ENCODE measurements around the gene METTL24. TPM values are rescaled to one million over a fixed set of nuclear protein-coding genes. Genes with fewer than 3 reads are reported as not detected.

The METTL24 gene
- total and polyA plus RNA-seq, 4 donors: 2.8 to 11.5 (median 4.9) TPM

- H3K36me3 ChIP-seq (ENCODE audit: control insufficient read depth, insufficient read depth, low read length): no peaks in the 10 kb centered on the region
- H3K4me1 ChIP-seq (ENCODE audit: control insufficient read depth, insufficient read depth, low read length): peaks cover 23% of the 10 kb centered on the region
- peak overlapping the region; percentile 9 for H3K4me3 ChIP-seq (ENCODE audit: low read depth, low read length)
- peak in 1 of 6 donors; percentile 52 for DNase-seq (ENCODE audit: low read depth in 4 of 6, low spot score in 6 of 6)
- no peaks in the 10 kb centered on the region for H3K9me3 ChIP-seq (ENCODE audit: control insufficient read depth, insufficient read depth, low read length)
- H3K27me3 ChIP-seq (ENCODE audit: control insufficient read depth, insufficient read depth, low read length): no peaks in the 10 kb centered on the region
- WGBS (ENCODE audit: insufficient coverage): 64% methylated on average over 5 of the region's 19 CpGs
- peak overlapping the region; percentile 30 for H3K27ac ChIP-seq (ENCODE audit: low read depth, low read length)
Measured at GRCh38 chr6:110329714-110330436, 28.3 kb downstream of the METTL24 start.

GRCh38 chr6:110329348-110329713 lies 28.8 kb downstream of the METTL24 start:
- 29% methylated on average over 7 of the region's 7 CpGs for WGBS (ENCODE audit: insufficient coverage)
- H3K4me1 ChIP-seq (ENCODE audit: control insufficient read depth, insufficient read depth, low read length): peaks cover 23% of the 10 kb centered on the region

GRCh38 chr6:110328259-110328658 lies 29.9 kb downstream of the METTL24 start:
- Histone ChIP-seq H3K27me3 (ENCODE audit: control insufficient read depth, insufficient read depth, low read length) (no peaks in the 10 kb centered on the region), H3K9me3 (ENCODE audit: control insufficient read depth, insufficient read depth, low read length) (no peaks in the 10 kb centered on the region), H3K4me1 (ENCODE audit: control insufficient read depth, insufficient read depth, low read length) (peaks cover 27% of the 10 kb centered on the region), H3K4me3 (ENCODE audit: low read depth, low read length) (no peak overlapping the region), H3K36me3 (ENCODE audit: control insufficient read depth, insufficient read depth, low read length) (no peaks in the 10 kb centered on the region), H3K27ac (ENCODE audit: low read depth, low read length) (no peak overlapping the region)
- 88% methylated on average over 1 of the region's 2 CpGs for WGBS (ENCODE audit: insufficient coverage)
- peak in 1 of 6 donors; percentile 40 for DNase-seq (ENCODE audit: low read depth in 4 of 6, low spot score in 6 of 6)

More at GRCh38 chr6:110329348-110329713, 28.8 kb downstream of the METTL24 start:
- no peaks in the 10 kb centered on the region for H3K36me3 ChIP-seq (ENCODE audit: control insufficient read depth, insufficient read depth, low read length)
- peak overlapping the region; percentile 30 for H3K27ac ChIP-seq (ENCODE audit: low read depth, low read length)
- no peak for DNase-seq (ENCODE audit: low read depth in 4 of 6, low spot score in 6 of 6)
- peak overlapping the region; percentile 9 for H3K4me3 ChIP-seq (ENCODE audit: low read depth, low read length)
- no peaks in the 10 kb centered on the region for H3K27me3 ChIP-seq (ENCODE audit: control insufficient read depth, insufficient read depth, low read length)
- no peaks in the 10 kb centered on the region for H3K9me3 ChIP-seq (ENCODE audit: control insufficient read depth, insufficient read depth, low read length)

GRCh38 chr6:110327391-110327790 lies 30.8 kb downstream of the METTL24 start:
- Histone ChIP-seq H3K9me3 (ENCODE audit: control insufficient read depth, insufficient read depth, low read length) (no peaks in the 10 kb centered on the region), H3K4me1 (ENCODE audit: control insufficient read depth, insufficient read depth, low read length) (peaks cover 29% of the 10 kb centered on the region), H3K4me3 (ENCODE audit: low read depth, low read length) (no peak overlapping the region), H3K36me3 (ENCODE audit: control insufficient read depth, insufficient read depth, low read length) (no peaks in the 10 kb centered on the region), H3K27me3 (ENCODE audit: control insufficient read depth, insufficient read depth, low read length) (no peaks in the 10 kb centered on the region), H3K27ac (ENCODE audit: low read depth, low read length) (no peak overlapping the region)
- peak in 1 of 6 donors; percentile 80 for DNase-seq (ENCODE audit: low read depth in 4 of 6, low spot score in 6 of 6)
- 43% methylated on average over 1 of the region's 3 CpGs for WGBS (ENCODE audit: insufficient coverage)

GRCh38 chr6:110326609-110327008 lies 31.5 kb downstream of the METTL24 start:
- Histone ChIP-seq H3K27ac (ENCODE audit: low read depth, low read length) (no peak overlapping the region), H3K4me1 (ENCODE audit: control insufficient read depth, insufficient read depth, low read length) (peaks cover 33% of the 10 kb centered on the region), H3K36me3 (ENCODE audit: control insufficient read depth, insufficient read depth, low read length) (no peaks in the 10 kb centered on the region)

GRCh38 chr6:110326057-110326456 lies 32.1 kb downstream of the METTL24 start:
- Histone ChIP-seq H3K27ac (ENCODE audit: low read depth, low read length) (no peak overlapping the region), H3K27me3 (ENCODE audit: control insufficient read depth, insufficient read depth, low read length) (no peaks in the 10 kb centered on the region), H3K9me3 (ENCODE audit: control insufficient read depth, insufficient read depth, low read length) (no peaks in the 10 kb centered on the region), H3K4me3 (ENCODE audit: low read depth, low read length) (no peak overlapping the region), H3K36me3 (ENCODE audit: control insufficient read depth, insufficient read depth, low read length) (no peaks in the 10 kb centered on the region), H3K4me1 (ENCODE audit: control insufficient read depth, insufficient read depth, low read length) (peaks cover 33% of the 10 kb centered on the region)
- 100% methylated on average over 1 of the region's 3 CpGs for WGBS (ENCODE audit: insufficient coverage)
- no peak for DNase-seq (ENCODE audit: low read depth in 4 of 6, low spot score in 6 of 6)

More at GRCh38 chr6:110326609-110327008, 31.5 kb downstream of the METTL24 start:
- Histone ChIP-seq H3K9me3 (ENCODE audit: control insufficient read depth, insufficient read depth, low read length) (no peaks in the 10 kb centered on the region), H3K27me3 (ENCODE audit: control insufficient read depth, insufficient read depth, low read length) (no peaks in the 10 kb centered on the region), H3K4me3 (ENCODE audit: low read depth, low read length) (no peak overlapping the region)
- DNase-seq (ENCODE audit: low read depth in 4 of 6, low spot score in 6 of 6): no peak
- 100% methylated on average over 1 of the region's 2 CpGs for WGBS (ENCODE audit: insufficient coverage)

GRCh38 chr6:110325197-110325596 lies 33.0 kb downstream of the METTL24 start:
- no peaks in the 10 kb centered on the region for H3K36me3 ChIP-seq (ENCODE audit: control insufficient read depth, insufficient read depth, low read length)
- H3K27ac ChIP-seq (ENCODE audit: low read depth, low read length): no peak overlapping the region
- no peaks in the 10 kb centered on the region for H3K9me3 ChIP-seq (ENCODE audit: control insufficient read depth, insufficient read depth, low read length)
- no peaks in the 10 kb centered on the region for H3K27me3 ChIP-seq (ENCODE audit: control insufficient read depth, insufficient read depth, low read length)
- peaks cover 33% of the 10 kb centered on the region for H3K4me1 ChIP-seq (ENCODE audit: control insufficient read depth, insufficient read depth, low read length)
- H3K4me3 ChIP-seq (ENCODE audit: low read depth, low read length): no peak overlapping the region
- peak in 2 of 6 donors; percentile 78 for DNase-seq (ENCODE audit: low read depth in 4 of 6, low spot score in 6 of 6)

- WGBS (ENCODE audit: insufficient coverage): no CpG with 5 or more reads among the region's 3 CpGs
- Histone ChIP-seq H3K27me3 (ENCODE audit: control insufficient read depth, insufficient read depth, low read length) (no peaks in the 10 kb centered on the region), H3K4me1 (ENCODE audit: control insufficient read depth, insufficient read depth, low read length) (peaks cover 27% of the 10 kb centered on the region), H3K9me3 (ENCODE audit: control insufficient read depth, insufficient read depth, low read length) (no peaks in the 10 kb centered on the region), H3K36me3 (ENCODE audit: control insufficient read depth, insufficient read depth, low read length) (no peaks in the 10 kb centered on the region), H3K4me3 (ENCODE audit: low read depth, low read length) (no peak overlapping the region), H3K27ac (ENCODE audit: low read depth, low read length) (no peak overlapping the region)
- peak in 1 of 6 donors; percentile 28 for DNase-seq (ENCODE audit: low read depth in 4 of 6, low spot score in 6 of 6)
Measured at GRCh38 chr6:110324548-110324947, 33.6 kb downstream of the METTL24 start.

GRCh38 chr6:110323258-110323657 lies 34.9 kb downstream of the METTL24 start:
- Histone ChIP-seq H3K27ac (ENCODE audit: low read depth, low read length) (no peak overlapping the region), H3K36me3 (ENCODE audit: control insufficient read depth, insufficient read depth, low read length) (no peaks in the 10 kb centered on the region), H3K9me3 (ENCODE audit: control insufficient read depth, insufficient read depth, low read length) (no peaks in the 10 kb centered on the region), H3K4me3 (ENCODE audit: low read depth, low read length) (no peak overlapping the region), H3K4me1 (ENCODE audit: control insufficient read depth, insufficient read depth, low read length) (peaks cover 25% of the 10 kb centered on the region), H3K27me3 (ENCODE audit: control insufficient read depth, insufficient read depth, low read length) (no peaks in the 10 kb centered on the region)
- no peak for DNase-seq (ENCODE audit: low read depth in 4 of 6, low spot score in 6 of 6)
- WGBS (ENCODE audit: insufficient coverage): 69% methylated on average over 2 of the region's 4 CpGs

- Histone ChIP-seq H3K27me3 (ENCODE audit: control insufficient read depth, insufficient read depth, low read length) (no peaks in the 10 kb centered on the region), H3K4me3 (ENCODE audit: low read depth, low read length) (no peak overlapping the region), H3K4me1 (ENCODE audit: control insufficient read depth, insufficient read depth, low read length) (peaks cover 25% of the 10 kb centered on the region), H3K36me3 (ENCODE audit: control insufficient read depth, insufficient read depth, low read length) (no peaks in the 10 kb centered on the region), H3K9me3 (ENCODE audit: control insufficient read depth, insufficient read depth, low read length) (no peaks in the 10 kb centered on the region), H3K27ac (ENCODE audit: low read depth, low read length) (no peak overlapping the region)
- peak in 1 of 6 donors; percentile 36 for DNase-seq (ENCODE audit: low read depth in 4 of 6, low spot score in 6 of 6)
- WGBS (ENCODE audit: insufficient coverage): 42% methylated on average over 2 of the region's 4 CpGs
Measured at GRCh38 chr6:110322874-110323242, 35.3 kb downstream of the METTL24 start.
